Cardiac fibroblast (primary cell): ENCODE measurements around the gene CLSTN2.

Experiments used
- DNase-seq, 2 donors: peaks; one replicate each; pipeline versions ENCODE4 v3.0.0 to v3.0.0-alpha.2; 2010; ENCODE audit warnings: low read depth in 2 of 2
- H3K4me3 ChIP-seq, 2 donors: replicated peaks in 1 of 2; 1 replicate in 1 of 2; 2 replicates in 1 of 2; pipeline ENCODE4 v1.5.1; 2011; ENCODE audit warnings: low read depth in 2 of 2, low read length in 2 of 2, mild to moderate bottlenecking in 2 of 2, moderate library complexity in 1 of 2
- TF ChIP-seq, protein P1 (sequence below): IDR thresholded peaks from one replicate; pipeline ENCODE4 v1.5.1; 2011; ENCODE audit warnings: low read depth, mild to moderate bottlenecking, low read length, inconsistent platforms

Gene CLSTN2

DNA sequence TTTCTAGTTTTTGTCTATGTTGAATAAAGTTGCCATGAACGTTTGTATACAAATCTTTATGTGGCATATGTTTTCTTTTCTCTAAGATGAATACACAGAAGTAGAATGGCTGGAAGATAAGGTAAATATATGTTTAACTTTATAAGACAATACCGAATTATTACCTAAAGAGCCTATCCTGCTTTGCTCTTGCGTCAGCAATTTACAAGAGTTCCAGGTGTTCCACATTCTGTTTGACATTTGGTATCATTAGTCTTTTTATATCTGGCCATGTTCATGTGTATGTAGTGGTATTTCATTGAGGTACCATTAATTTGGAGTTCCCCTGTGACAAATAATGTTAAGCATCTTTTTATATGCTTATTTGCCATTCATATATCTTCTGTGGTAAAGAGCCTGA lies 668.8 kb downstream of the CLSTN2 start:
- H3K4me3 ChIP-seq, result no peak overlapping the region
- no peak for DNase-seq
- TF ChIP-seq, protein P1, sequence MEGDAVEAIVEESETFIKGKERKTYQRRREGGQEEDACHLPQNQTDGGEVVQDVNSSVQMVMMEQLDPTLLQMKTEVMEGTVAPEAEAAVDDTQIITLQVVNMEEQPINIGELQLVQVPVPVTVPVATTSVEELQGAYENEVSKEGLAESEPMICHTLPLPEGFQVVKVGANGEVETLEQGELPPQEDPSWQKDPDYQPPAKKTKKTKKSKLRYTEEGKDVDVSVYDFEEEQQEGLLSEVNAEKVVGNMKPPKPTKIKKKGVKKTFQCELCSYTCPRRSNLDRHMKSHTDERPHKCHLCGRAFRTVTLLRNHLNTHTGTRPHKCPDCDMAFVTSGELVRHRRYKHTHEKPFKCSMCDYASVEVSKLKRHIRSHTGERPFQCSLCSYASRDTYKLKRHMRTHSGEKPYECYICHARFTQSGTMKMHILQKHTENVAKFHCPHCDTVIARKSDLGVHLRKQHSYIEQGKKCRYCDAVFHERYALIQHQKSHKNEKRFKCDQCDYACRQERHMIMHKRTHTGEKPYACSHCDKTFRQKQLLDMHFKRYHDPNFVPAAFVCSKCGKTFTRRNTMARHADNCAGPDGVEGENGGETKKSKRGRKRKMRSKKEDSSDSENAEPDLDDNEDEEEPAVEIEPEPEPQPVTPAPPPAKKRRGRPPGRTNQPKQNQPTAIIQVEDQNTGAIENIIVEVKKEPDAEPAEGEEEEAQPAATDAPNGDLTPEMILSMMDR, result no peak

GRCh38 chr3:140610544-140610943 lies 675.6 kb downstream of the CLSTN2 start:
- peak in 1 of 2 donors; percentile 36 for DNase-seq
- no peak overlapping the region for H3K4me3 ChIP-seq
- TF ChIP-seq, protein P1, result no peak

GRCh38 chr3:140614001-140614400 lies 679.0 kb downstream of the CLSTN2 start:
- no peak overlapping the region for H3K4me3 ChIP-seq
- no peak for DNase-seq
- TF ChIP-seq, protein P1, result no peak

DNA sequence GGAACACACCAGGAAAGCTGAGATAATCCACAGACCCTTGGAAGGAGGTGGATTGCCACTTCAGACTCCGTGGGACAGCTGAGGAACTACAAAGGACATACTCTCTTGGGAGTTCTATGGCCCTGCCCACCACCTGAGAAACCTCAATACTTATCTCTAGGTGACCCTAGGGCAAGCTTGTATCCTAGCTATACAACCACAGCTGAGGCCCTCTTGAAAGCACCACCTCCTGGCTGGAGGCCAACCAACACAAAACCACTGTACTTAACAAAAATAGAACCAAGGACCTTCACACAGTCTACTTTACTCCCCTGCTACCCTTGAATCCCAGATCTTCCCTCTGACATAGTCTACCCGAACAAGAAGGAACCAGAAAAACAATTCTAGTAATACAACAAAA lies 682.1 kb downstream of the CLSTN2 start:
- no peak for DNase-seq
- TF ChIP-seq, protein P1, result no peak
- H3K4me3 ChIP-seq, result no peak overlapping the region

DNA sequence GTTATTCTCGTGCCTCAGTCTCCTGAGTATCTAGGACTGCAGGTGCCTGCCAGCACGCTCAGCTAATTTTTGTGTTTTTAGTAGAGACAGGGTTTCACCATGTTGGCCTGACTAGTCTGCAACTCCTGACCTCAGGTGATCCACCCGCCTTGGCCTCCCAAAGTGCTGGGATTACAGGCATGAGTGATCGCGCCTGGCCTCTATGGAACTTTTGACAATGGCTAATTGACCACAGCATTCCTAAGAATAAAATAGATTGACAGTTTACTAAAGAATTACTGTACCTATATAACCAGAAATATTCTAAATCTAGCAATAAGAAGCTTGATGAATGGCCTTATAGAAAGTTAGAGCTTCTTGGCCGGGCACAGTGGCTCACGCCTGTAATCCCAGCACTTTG lies 691.9 kb downstream of the CLSTN2 start:
- no peak overlapping the region for H3K4me3 ChIP-seq
- TF ChIP-seq, protein P1, result no peak
- no peak for DNase-seq
